RPMI7951 (cell line): ENCODE data around the gene APBA1. TPM values are rescaled to one million over a fixed set of nuclear protein-coding genes. Genes with fewer than 3 reads are reported as not detected.
"Not testable (repeated sequence)": the region's sequence is repeated elsewhere in the genome, so short reads cannot be mapped to it uniquely, and the experiment has no call there.

Experiments
- DNase-seq: peaks from one replicate; pipeline ENCODE4 v3.0.0-alpha.2; 2012; ENCODE audit warnings: low read depth
- total RNA-seq: library from RNA; depleted of rRNA; stranded (reverse); fragments of >200 nt; shearing (Covaris generic); gene quantifications from 2 replicates; pipeline ENCODE4 v1.2.3, GENCODE V29; 2014

The APBA1 gene
- total RNA-seq, 1 experiment from 2014 or later: 0.12 TPM

GRCh38 chr9:69443178-69443577, 229.0 kb downstream of the APBA1 start:
- no peak for DNase-seq

- no peak for DNase-seq
Observed at GRCh38 chr9:69442486-69442885, 229.7 kb downstream of the APBA1 start.

- not testable (repeated sequence) for DNase-seq
Observed at GRCh38 chr9:69440254-69440955, 231.8 kb downstream of the APBA1 start.

GRCh38 chr9:69439654-69440053, 232.5 kb downstream of the APBA1 start:
- not testable (repeated sequence) for DNase-seq

GRCh38 chr9:69433968-69434367, 238.2 kb downstream of the APBA1 start:
- DNase-seq: no peak

GRCh38 chr9:69433392-69433791, 238.8 kb downstream of the APBA1 start:
- no peak for DNase-seq

GRCh38 chr9:69432623-69433022, 239.5 kb downstream of the APBA1 start:
- DNase-seq: no peak

- DNase-seq: no peak
Observed at GRCh38 chr9:69431777-69432176, 240.4 kb downstream of the APBA1 start.

GRCh38 chr9:69431203-69431602, 241.0 kb downstream of the APBA1 start:
- DNase-seq: no peak

GRCh38 chr9:69430206-69430605, 242.0 kb downstream of the APBA1 start:
- no peak for DNase-seq

GRCh38 chr9:69429281-69429680, 242.9 kb downstream of the APBA1 start:
- no peak for DNase-seq

GRCh38 chr9:69428017-69428785, 244.0 kb downstream of the APBA1 start:
- DNase-seq: no peak

GRCh38 chr9:69427286-69427685, 244.9 kb downstream of the APBA1 start:
- DNase-seq: no peak

- DNase-seq: no peak
Observed at GRCh38 chr9:69425136-69425801, 246.9 kb downstream of the APBA1 start.

GRCh38 chr9:69421908-69422801, 250.0 kb downstream of the APBA1 start:
- DNase-seq: peak; percentile 54

- DNase-seq: no peak
Observed at GRCh38 chr9:69420611-69421270, 251.4 kb downstream of the APBA1 start.

- no peak for DNase-seq
Observed at GRCh38 chr9:69412741-69413150, 259.4 kb downstream of the APBA1 start.

- DNase-seq: no peak
Observed at GRCh38 chr9:69411931-69412740, 260.0 kb downstream of the APBA1 start.

GRCh38 chr9:69411246-69411645, 260.9 kb downstream of the APBA1 start:
- DNase-seq: no peak

GRCh38 chr9:69409936-69410335, 262.2 kb downstream of the APBA1 start:
- not testable (repeated sequence) for DNase-seq
